Suprapubic skin (tissue), 4 donors: ENCODE results near the gene CHL1. TPM values are rescaled to one million over a fixed set of nuclear protein-coding genes. Genes with fewer than 3 reads are reported as not detected.

Experiments
- DNase-seq, 2 donors: peaks; one replicate each; pipeline ENCODE4 v3.0.0-alpha.2; 2019; ENCODE audit warnings: low spot score in 2 of 2
- H3K27ac ChIP-seq: fragments of 200-600 bp; sonication (generic); one replicate; pipeline ENCODE4 v1.5.1; 2019
- H3K27me3 ChIP-seq: fragments of 200-600 bp; sonication (generic); one replicate; pipeline ENCODE4 v1.5.1; 2019
- H3K36me3 ChIP-seq: fragments of 200-600 bp; sonication (generic); one replicate; pipeline ENCODE4 v1.5.1; 2019
- H3K4me1 ChIP-seq: fragments of 200-600 bp; sonication (generic); one replicate; pipeline ENCODE4 v1.5.1; 2019
- H3K4me3 ChIP-seq: fragments of 200-600 bp; sonication (generic); one replicate; pipeline ENCODE4 v1.5.1; 2019; ENCODE audit warnings: mild to moderate bottlenecking
- H3K9me3 ChIP-seq: fragments of 200-600 bp; sonication (generic); one replicate; pipeline ENCODE4 v1.5.1; 2019
- EP300 ChIP-seq: sonication (generic); formaldehyde crosslinking; IDR thresholded peaks from one replicate; pipeline ENCODE4 v1.6.1; 2017; ENCODE audit warnings: antibody characterized with exemption
- POLR2A ChIP-seq, 2 donors: fragments of 450-650 bp; IDR thresholded peaks; one replicate each; pipeline ENCODE4 v1.6.1; 2017; ENCODE audit warnings: antibody characterized with exemption in 2 of 2, mild to moderate bottlenecking in 2 of 2, moderate library complexity in 2 of 2
- POLR2AphosphoS5 ChIP-seq, 3 donors: sonication (generic); formaldehyde crosslinking; IDR thresholded peaks; one replicate each; pipeline ENCODE4 v1.6.1; 2017; ENCODE audit warnings: antibody characterized with exemption in 3 of 3
- WGBS: methylation state at CpG from one replicate; pipeline ENCODE4 v1.1.5; 2018; 5-methylcytosine and 5-hydroxymethylcytosine counted together
- total RNA-seq, 4 donors: library from RNA; depleted of rRNA; stranded (reverse); fragments of >200 nt; gene quantifications; one replicate each; pipeline ENCODE4 v1.1.0, GENCODE V29; 2016
- TF ChIP-seq, protein P1 (sequence below), 2 donors: fragments of 200-600 bp in 1 of 2; fragments of 450-650 bp in 1 of 2; sonication (generic) in 1 of 2; IDR thresholded peaks; one replicate each; pipeline ENCODE4 v1.5.1; 2016 to 2019; ENCODE audit warnings: antibody characterized with exemption in 2 of 2, mild to moderate bottlenecking in 1 of 2, moderate library complexity in 1 of 2

The CHL1 gene
- total RNA-seq, 4 donors from 2014 or later = 39.5 to 77.9 (median 60.5) TPM

DNA sequence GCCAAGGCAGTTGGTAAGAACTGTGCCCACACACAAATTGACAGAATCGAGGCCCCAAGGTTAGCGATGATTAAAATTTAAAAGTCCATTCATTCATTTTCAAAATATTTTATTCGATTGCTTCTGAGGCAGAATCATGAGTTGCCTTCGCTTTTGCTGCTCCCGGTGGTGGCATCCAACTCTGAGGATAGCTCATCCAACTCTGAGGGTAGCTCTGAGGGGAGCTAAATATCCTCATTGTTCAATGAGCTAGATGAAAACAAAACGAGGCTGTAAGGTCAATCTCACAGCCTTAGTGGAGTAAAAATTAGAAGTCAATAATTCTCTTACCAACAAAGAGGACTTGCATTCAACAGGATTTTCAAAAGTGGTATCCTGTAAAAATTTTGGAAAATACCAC, 897 bp upstream of the CHL1 start:
- Histone ChIP-seq H3K27me3 (peaks cover 23% of the 10 kb centered on the region), H3K36me3 (no peaks in the 10 kb centered on the region), H3K27ac (no peak overlapping the region), H3K9me3 (no peaks in the 10 kb centered on the region), H3K4me3 (peak overlapping the region; percentile 62), H3K4me1 (peaks cover 27% of the 10 kb centered on the region)
- DNase-seq = no peak
- TF ChIP-seq POLR2A (IDR thresholded peaks at IDR 0.05) = no peak
- no peak for TF ChIP-seq EP300
- no peak for TF ChIP-seq POLR2AphosphoS5 (IDR thresholded peaks at IDR 0.05)
- TF ChIP-seq, protein P1, sequence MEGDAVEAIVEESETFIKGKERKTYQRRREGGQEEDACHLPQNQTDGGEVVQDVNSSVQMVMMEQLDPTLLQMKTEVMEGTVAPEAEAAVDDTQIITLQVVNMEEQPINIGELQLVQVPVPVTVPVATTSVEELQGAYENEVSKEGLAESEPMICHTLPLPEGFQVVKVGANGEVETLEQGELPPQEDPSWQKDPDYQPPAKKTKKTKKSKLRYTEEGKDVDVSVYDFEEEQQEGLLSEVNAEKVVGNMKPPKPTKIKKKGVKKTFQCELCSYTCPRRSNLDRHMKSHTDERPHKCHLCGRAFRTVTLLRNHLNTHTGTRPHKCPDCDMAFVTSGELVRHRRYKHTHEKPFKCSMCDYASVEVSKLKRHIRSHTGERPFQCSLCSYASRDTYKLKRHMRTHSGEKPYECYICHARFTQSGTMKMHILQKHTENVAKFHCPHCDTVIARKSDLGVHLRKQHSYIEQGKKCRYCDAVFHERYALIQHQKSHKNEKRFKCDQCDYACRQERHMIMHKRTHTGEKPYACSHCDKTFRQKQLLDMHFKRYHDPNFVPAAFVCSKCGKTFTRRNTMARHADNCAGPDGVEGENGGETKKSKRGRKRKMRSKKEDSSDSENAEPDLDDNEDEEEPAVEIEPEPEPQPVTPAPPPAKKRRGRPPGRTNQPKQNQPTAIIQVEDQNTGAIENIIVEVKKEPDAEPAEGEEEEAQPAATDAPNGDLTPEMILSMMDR (IDR thresholded peaks at IDR 0.05) = no peak
- 34% methylated on average over 6 of the region's 6 CpGs for WGBS

DNA sequence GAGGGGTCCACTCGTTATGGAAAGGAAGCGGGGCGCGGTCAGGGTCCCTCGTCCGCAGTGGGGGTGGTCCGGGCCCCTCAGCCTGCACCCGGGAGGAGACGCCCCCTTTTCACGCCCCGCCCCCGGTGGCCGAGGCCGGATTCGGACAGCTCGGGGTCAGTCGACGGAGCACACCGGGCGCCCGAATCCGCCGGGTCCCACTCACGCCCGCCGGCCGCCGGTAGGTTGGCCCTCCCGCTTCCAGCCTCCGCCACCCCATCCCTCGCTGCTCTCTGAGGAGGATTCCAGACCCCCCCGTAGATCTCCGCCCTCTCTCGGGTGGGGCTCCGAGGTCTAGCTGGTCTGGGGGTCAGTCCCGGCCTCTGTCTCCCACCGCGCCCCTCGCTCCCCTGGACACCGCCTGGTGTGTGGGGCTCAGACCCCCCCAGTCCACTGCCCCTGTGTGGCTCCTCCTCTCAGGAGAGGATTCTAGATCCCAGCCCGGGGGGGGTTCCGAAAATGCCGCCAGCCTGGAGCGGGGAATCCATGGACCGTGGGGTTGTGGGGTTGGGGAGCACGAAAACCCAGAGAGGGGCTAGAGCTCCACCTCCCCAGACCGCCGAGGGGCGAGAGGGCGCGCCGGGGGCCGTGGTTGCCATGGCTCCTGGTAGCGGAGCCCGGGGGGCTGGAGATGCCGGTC, 725 bp downstream of the CHL1 start:
- 0% methylated on average over 10 of the region's 56 CpGs for WGBS
- peak overlapping the region; percentile 42 for H3K27ac ChIP-seq

DNA sequence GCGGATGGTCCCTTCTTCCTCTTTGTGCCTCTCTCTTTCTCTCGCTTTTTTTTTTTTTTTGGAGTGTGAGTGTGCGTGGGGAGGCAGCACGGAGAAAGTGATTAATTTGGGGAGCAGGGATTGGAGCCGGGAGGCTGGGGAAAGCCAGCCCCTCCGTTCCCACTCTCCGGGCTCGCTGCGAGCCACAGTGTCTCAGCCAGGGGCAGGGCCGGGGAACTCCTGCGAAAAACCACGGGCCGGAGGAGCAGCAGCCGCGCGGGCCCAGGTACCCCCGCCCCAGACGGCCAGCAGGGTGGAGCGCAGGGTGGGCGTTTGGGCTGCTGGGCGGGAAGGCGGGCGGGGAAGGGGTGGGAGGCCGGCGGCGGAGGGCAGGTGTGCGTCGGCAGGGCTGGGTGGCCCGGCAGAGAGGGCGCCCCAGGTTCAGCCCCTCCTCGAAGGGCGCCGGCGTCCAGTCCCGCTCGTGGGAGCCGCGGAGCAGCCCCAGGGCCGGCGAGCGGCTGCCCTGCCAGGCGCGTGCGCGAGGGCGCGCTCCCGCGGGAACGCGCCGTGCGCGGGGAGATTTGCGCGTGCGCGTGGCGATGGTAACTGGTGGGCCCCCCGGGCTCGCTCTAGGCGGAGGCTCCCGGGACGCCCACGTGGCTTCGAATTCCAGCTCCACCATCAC, 1.4 kb downstream of the CHL1 start:
- peaks cover 27% of the 10 kb centered on the region for H3K4me1 ChIP-seq
- TF ChIP-seq POLR2A (IDR thresholded peaks at IDR 0.05) (no peak), POLR2AphosphoS5 (IDR thresholded peaks at IDR 0.05) (no peak), EP300 (no peak)
- TF ChIP-seq, protein P1 (IDR thresholded peaks at IDR 0.05) = no peak
- H3K36me3 ChIP-seq = no peaks in the 10 kb centered on the region
- WGBS = 6% methylated on average over 33 of the region's 66 CpGs
- peaks cover 23% of the 10 kb centered on the region for H3K27me3 ChIP-seq
- peak overlapping the region; percentile 62 for H3K4me3 ChIP-seq
- no peaks in the 10 kb centered on the region for H3K9me3 ChIP-seq
- H3K27ac ChIP-seq = no peak overlapping the region
- peak in 1 of 2 donors; percentile 57 for DNase-seq

More for the DNA sequence above, 725 bp downstream of the CHL1 start:
- no peaks in the 10 kb centered on the region for H3K9me3 ChIP-seq
- no peak for TF ChIP-seq EP300
- no peak for TF ChIP-seq POLR2A (IDR thresholded peaks at IDR 0.05)
- no peak for TF ChIP-seq POLR2AphosphoS5 (IDR thresholded peaks at IDR 0.05)
- TF ChIP-seq, protein P1 (IDR thresholded peaks at IDR 0.05) = no peak
- H3K27me3 ChIP-seq = peaks cover 23% of the 10 kb centered on the region
- DNase-seq = peak; percentile 69 to 79
- H3K4me1 ChIP-seq = peaks cover 27% of the 10 kb centered on the region
- no peaks in the 10 kb centered on the region for H3K36me3 ChIP-seq
- H3K4me3 ChIP-seq = peak overlapping the region; percentile 62

DNA sequence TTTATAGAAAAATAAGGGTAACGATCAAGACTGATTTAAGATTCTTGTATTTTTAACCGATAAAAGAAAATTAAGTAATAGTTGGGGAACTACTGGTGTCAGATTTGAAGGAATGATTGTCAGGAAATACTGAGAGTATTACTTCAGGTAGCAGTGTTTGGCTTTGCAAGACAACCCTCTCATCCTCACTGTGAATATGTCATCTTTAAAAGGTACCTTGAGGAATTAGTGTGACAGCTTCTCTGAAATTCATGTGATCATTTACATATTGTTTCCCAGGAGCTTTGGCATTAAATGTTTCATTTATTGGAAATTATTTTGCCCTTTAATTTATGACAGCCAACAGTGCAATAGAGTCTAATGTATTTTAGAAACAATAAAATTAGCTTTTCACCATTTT, 3.3 kb downstream of the CHL1 start:
- peaks cover 23% of the 10 kb centered on the region for H3K27me3 ChIP-seq
- no peak overlapping the region for H3K4me3 ChIP-seq
- peaks cover 27% of the 10 kb centered on the region for H3K4me1 ChIP-seq
- TF ChIP-seq POLR2AphosphoS5 (IDR thresholded peaks at IDR 0.05) = no peak
- TF ChIP-seq, protein P1 (IDR thresholded peaks at IDR 0.05) = no peak
- TF ChIP-seq POLR2A (IDR thresholded peaks at IDR 0.05) = no peak
- no peak for TF ChIP-seq EP300
- 87% methylated on average over 2 of the region's 2 CpGs for WGBS
- DNase-seq = no peak
- H3K9me3 ChIP-seq = no peaks in the 10 kb centered on the region
- H3K36me3 ChIP-seq = no peaks in the 10 kb centered on the region
- H3K27ac ChIP-seq = no peak overlapping the region

DNA sequence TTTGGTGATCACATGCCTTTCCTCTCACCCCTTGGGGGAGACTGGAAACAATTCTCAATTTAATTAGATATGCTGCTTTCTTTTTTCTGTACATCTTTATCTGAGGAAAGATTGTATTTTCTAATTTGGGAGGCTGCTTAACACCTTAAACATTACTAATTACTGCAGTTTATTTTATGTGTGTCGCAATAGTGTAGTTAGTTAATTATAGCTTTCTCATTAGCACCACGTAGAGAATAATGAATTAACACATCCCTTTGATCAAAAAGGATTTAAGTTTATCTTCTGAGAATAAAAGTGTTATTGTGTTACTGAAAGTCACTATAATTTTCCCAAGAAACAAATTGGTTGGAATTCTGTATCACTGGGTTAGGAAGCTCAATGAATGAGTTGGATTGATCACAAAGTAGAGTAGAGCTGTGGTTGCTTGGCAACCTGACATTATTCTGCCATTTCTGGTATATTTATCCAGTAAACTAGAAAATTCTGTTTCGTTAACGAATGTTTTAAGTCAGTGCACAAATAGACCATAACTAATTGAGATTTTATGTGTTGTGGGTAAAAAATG, 4.3 kb downstream of the CHL1 start:
- H3K4me3 ChIP-seq = no peak overlapping the region
- no peak for DNase-seq
- no peak overlapping the region for H3K27ac ChIP-seq
- no peaks in the 10 kb centered on the region for H3K9me3 ChIP-seq
- peaks cover 26% of the 10 kb centered on the region for H3K4me1 ChIP-seq
- TF ChIP-seq, protein P1 (IDR thresholded peaks at IDR 0.05) = no peak
- no peak for TF ChIP-seq POLR2A (IDR thresholded peaks at IDR 0.05)
- TF ChIP-seq POLR2AphosphoS5 (IDR thresholded peaks at IDR 0.05) = no peak
- no peak for TF ChIP-seq EP300
- 65% methylated on average over 4 of the region's 4 CpGs for WGBS
- H3K36me3 ChIP-seq = no peaks in the 10 kb centered on the region
- peaks cover 23% of the 10 kb centered on the region for H3K27me3 ChIP-seq
